T-helper 1 cell treated with Interleukin-12 subunit alpha and Interleukin-12 subunit beta and Interleukin-4 antibody, amounts not matched to agents 30 ng/mL and 1 ng/mL, for 36 hours (primary cell): ENCODE data around the gene FAM193A. TPM values are rescaled to one million over a fixed set of nuclear protein-coding genes. Genes with fewer than 3 reads are reported as not detected.
"Not testable (repeated sequence)": the region's sequence is repeated elsewhere in the genome, so short reads cannot be mapped to it uniquely, and the experiment has no call there.

ENCODE experiments used
- intact Hi-C: fragments of 100-400 bp; cut with micrococcal nuclease; formaldehyde crosslinking; loops from one replicate; pipeline ENCODE4 v1.15.1; 2024
- total RNA-seq: library from RNA; stranded (reverse); gene quantifications from 2 replicates; pipeline ENCODE4 v1.2.3, GENCODE V29; 2022

FAM193A gene
- total RNA-seq, 1 donor from 2014 or later: 37.7 TPM

DNA sequence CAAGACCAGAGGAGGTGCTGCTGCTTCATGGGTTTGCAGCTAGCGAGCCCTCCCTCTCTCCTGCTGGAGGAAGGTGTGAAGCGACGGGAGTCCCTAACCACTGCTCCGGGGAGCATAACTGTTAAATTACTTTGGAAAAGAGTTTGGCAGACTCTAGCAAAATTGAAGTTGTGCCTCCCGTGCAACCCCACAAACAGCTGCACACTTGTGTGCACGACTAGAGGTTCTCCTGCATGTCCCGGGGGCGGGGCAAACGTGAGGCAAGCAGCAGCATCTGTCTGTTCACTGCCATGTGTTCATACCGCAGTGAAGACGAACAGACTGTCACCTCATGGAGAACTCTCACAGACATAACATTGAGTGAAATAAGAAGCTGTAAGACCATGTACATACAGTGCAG is 185.1 kb downstream of the FAM193A start:
- intact Hi-C loops: no loop called here

DNA sequence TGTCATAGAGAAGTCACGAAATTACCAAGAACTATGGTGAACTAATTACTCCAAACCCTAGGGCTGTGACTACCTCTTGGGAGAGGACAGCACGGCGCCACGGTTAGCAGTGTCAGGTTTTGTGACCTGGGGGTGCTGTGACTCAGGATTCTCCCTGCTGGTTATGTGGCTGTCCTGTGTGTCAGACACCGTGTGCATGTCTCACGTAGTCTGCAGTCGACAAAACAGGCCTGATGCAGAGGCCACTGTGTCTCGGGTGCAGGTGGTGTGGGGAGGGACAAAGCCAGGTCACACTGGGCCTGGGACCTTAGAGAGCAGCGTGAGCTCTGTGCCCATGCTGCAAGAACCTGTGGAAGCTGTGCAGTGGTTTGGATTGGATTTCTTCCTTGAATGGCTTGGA is 185.6 kb downstream of the FAM193A start:
- intact Hi-C loops: no loop called here

DNA sequence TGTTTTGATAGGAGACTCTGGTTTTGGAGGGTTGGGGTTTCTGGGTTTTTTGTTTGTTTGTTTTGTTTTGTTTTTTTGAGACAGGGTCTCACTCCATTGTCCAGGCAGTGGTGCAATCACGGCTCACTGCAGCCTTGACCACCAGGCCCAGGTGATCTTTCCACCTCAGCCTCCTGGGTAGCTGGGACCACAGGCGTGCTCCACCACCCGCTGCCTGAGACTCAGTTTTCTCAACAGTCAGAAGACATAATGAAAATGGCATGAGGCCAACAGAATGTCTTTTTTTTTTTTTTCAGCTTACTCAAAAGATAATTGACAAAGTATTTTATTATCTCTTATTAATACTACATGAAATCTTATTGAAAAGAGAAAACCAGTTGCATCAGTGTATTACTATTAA is 187.3 kb downstream of the FAM193A start:
- intact Hi-C loops: no loop called here

DNA sequence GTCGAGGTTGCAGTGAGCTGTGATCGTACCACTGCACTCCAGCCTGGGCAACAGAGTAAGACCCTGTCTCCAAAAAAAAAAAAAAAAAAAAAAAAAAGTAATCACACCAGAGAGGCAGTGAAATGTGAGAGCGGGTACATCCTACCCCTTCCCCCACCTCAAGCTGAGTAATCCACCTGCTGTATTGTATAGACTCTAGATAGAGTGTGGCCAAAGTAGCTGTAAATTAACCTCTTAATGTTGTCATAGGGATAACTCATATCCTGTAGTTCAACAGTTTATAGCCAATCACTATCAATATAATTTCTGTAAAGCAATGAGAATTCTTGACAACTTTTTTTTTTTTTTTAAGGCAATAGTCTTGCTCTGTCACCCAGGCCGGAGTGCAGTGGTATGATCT is 188.9 kb downstream of the FAM193A start:
- intact Hi-C loops: no loop called here

DNA sequence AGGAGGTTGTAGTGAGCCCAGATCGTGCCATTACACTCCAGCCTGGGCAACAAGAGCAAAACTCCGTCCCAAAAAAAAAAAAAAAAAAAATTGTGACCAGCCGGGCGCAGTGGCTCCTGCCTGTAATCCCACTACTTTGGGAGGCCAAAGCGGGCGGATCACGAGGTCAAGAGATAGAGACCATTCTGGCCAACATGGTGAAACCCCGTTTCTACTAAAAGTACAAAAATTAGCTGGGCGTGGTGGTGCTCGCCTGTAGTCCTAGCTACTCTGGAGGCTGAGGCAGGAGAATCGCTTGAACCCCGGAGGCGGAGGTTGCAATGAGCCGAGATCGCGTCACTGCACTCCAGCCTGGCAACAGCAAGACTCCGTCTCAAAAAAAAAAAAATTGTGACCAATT is 190.4 kb downstream of the FAM193A start:
- intact Hi-C loops: not testable (repeated sequence)

DNA sequence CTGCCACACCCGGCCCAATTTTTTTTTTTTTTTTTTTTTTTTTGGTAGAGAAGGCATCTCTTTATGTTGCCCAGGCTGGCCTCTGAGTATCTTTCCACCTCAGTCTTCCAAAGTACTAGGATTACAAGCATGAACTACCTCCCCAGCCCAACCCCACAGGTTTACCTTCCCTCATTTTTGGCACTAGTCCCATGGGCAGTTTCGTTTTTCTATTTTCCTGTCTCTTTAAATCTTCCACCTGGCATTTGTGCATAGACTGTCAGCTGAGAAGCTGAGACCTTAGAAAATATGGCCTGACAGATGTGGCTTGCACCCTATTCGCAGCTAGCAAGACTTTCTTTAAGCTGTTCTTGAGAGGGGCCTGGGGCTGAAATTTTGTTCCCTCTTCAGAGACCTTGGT is 191.8 kb downstream of the FAM193A start:
- intact Hi-C loops: no loop called here

DNA sequence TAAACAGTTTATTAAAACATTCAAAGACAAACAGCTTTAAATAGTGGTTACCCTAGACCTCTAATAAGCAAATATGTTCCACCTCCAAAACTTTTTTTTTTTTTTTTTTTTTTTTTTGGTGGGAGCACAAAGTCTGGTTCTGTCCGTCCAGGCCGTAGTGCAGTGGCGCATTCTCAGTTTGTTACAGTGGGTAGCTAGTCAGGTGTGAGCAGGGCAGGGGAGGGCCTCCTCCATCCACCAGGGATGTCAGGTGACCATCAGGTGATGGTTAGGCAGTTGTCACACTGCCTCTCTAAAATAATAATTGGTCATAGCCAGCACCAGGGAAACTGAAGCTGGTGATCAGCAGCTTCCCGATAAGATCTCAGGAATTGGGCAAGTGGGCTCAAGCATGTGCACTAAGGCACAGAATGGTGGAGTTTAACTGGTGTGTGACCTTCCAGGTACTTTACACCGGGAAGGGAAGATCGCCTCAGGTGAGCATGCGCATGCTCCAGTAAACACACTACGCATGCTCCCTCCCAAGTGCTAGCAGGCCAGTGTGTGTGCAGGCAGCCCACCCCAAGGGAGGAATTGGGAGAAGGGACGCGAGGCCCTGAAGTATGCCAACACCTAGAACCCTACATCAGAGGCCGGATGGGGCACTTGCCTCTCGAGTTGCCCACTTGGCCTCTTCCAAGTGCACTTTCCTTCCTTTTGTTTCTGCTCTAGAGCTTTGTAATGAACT is 192.5 kb downstream of the FAM193A start:
- intact Hi-C loops: no loop called here

DNA sequence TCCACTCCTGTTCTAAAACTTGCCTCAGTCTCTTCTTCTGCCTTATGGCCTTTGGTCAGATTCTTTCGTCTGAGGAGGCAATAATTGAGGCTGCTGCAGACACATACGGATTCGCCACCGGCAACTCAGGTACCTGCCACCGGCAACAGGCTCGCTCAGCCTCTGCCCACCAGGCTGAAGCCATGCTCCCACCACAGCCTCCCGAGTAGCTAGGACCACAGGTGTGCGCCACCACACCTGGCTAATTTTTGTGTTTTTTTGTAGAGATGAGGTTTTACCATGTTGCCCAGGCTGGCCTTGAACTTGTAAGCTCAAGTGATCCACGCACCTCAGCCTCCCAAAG is 193.1 kb downstream of the FAM193A start:
- intact Hi-C loops: no loop called here

DNA sequence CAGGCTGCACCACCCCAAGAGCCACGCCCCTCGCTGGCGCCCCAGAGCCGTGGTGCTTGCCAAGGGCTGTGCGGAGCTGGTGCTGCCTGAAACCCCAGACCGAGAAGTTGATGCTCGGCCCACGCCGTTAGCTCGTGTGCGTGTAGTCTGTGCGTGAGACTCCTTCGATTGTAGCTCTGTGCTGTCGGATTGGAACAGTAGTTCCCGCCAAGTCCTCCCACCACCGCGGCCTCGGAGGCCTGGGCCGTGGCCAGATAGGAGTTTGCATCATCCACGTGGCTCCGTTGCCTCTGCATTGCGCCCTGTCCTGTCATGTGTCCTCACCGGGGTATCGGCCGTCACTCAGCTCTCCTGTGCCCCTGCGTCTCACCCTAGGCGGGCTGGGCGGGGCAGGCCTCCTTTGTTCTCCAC is 195.5 kb downstream of the FAM193A start:
- intact Hi-C loops: no loop called here

DNA sequence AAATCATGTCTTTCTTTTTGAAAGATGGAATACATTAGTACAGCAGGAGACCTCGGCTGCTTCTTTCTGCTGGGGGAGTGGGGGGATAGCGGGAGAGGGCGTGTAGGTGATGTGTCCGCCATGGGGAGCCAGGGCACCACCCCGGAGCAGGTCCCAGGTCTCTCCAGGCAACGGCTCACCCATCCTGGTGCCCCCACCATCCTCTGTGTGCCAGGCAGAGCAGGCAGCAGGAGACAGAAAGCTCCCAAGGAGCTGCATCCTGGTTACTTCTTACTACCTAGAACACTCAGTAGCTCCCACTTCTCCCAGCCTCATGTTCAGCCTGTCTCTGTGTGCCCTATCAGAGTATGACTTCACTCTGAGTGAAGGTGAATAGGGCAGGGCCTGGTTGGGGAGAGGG is 196.1 kb downstream of the FAM193A start:
- intact Hi-C loops: no loop called here

DNA sequence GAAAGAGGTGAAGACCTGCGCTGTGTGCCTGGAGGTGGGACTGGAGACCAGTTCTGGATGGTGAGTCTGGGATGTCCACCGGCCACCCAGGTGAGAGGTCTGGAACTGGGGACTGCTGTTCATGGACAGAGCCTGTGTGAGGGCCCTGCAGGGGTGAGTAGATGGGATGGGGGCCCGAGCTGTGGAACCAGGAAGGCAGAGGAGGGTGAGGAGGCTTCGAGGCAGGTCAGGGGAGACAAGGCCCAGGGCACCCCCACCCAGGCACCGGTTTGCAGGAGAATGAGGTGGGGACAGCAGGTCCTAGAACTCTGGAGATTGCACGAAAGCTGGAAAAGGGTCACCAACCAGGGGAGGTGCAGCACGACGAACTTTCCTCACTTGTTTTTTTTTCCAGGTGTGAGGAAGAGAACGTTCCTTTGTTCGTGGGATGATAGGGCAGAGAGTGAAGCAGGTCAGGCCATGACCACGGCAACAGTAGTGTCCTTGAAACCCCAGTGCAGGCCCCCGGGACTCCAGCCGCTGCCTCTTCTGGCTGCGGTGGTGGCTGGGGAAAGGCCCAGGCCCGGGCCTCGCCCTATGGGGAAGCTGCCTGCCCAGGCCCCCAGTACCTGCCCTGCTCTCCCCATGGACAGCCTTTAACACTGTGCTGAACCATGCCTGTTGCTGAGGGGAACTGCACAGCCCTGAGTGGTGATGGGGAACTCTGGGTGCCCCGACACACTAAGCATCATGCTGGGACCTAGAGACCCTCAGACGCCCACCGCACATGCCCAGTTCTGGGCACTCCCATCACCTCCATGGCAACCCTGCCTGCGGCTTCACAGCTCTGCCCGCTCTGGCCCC is 196.8 kb downstream of the FAM193A start:
- intact Hi-C loops: no loop called here

DNA sequence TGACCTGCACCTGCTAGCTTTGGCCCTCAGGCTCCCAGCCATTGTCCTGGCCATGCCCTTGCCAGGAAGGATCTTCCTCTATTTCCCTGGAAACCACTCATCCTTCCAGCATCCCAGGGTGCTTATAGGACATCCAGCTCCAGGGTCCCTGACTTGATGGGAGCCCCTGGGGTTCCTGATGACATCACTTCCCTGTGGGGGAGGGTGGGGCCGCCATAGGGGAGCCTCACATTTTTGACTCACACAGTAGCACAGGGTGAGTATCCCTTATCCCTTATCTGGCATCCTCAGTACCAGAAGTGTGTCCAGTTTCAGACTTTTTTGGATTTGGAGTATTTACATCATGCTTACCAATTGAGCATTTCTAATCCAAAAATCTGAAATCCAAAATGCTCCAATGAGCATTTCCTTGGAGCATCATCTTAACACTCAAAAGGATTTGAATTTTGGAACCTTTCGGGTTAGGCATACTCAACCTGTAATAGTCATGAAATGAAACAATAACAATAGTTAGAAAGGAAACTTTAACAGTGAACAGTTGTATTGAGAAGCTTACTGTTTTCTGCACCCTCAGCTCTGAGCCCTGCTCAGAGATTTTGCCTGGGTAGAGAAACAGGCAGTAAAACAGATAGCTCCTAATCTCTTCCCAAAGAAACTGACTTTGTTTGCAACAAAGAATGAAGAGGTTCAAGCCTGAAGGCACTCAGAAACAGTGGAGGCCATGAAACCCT is 197.6 kb downstream of the FAM193A start:
- intact Hi-C loops: no loop called here

DNA sequence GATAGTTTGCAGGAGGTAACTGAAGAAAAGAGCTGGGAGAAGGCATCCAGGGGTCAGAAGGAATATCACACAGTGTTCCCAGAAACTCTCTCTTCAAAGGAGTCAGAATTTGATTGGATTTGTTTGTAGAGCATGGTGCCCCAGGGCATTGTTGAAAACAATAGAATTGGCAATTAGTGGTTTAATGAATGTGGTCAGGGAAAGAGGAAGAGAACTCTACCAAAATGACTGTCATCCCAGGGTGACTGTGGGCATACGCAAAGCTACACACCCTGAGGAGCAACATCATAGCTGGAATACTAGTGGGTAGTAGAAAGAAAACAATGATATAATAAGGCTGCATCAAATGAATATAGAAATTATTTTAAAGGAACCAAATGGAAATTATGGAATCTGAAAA is 198.2 kb downstream of the FAM193A start:
- intact Hi-C loops: no loop called here

DNA sequence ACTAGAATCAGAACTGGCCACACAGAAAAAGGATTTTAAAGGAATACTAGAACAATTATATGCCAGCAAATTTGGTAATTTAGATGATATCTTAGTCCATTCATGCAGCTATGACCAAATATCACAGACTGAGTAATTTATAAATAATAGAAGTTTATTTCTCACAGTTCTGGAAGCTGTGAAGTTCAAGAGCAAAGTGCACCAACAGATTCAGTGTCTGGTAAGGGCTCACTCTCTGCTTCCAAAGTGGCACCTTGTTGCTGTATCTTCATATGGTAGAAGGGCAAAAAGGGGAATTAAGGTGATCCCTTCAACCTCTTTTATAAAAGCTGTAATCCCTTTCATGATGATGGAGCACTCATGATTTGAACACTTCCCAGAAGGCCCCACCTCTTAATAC is 199.4 kb downstream of the FAM193A start:
- intact Hi-C loops: no loop called here

DNA sequence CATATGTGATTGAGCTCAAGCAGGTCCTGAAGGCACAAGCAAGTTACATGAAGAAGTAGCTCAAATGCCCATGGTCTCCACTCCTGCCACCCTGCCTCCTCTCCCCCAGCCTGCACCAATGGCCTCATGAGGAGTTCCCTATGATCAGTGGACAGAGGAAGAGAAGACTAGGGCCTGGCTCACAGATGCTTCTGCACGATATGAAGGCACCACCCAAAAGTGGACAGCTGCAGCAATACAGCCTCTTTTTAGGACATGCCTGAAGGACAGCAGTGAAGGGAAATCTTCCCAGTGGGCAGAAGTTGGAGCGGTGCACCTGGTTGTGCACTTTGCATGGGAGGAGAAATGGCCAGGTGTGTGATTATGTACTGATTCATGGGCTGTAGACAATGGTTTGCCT is 201.8 kb downstream of the FAM193A start:
- intact Hi-C loops: not testable (repeated sequence)

DNA sequence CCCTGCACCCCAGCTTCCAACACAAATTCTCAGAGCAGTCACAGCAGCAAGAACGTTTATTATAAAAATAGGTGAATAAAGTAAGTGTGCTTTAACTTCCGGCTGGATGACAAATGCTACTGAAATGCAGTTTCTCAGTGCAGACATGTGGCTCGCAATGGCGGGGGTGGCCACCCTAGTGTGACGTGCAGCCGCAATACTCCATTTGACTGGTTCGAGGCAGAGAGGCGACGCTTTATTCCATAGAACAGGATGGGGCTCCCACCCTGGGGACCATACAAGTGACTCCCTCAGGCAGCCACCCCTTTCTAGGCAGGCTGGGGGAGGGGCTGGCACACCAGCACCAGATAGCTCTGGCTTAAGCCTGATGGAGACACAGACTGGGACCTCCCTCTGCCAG is 205.2 kb downstream of the FAM193A start:
- intact Hi-C loops: no loop called here

DNA sequence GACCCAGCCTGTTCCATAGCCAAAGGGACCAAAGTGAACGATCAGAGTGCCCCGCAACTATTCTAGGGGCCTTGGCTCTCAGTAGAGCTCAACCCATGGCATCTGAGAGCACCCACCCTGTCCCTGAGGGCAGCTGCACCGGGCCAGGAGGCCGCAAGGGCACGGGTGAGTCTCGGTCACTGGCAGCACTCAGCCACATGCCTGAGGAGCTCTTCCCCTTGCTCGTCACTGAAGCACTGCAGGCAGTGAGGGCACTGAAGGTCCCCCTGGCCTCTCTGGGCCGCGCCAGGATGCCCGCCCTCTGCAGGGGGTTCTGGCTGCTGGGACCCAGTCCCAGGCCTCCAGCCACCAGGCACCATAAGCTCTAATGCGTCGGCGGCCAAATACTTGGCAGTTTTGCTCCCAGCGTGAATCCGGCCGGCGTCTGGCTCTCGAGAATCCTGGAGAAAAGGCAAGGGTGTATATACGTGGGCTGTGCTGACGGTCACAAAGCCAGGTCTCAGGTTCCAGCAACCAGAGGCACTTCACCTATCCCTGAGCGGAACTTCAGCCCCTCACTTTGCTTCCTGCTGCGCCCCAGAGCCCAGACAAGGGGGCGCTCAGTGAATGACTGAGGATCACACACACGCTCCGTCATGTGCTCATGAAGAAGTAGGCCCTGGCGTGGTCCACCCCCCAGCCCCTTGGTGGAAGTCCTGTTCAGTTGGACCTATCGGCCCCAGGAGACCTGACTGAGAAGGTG is 205.8 kb downstream of the FAM193A start:
- intact Hi-C loops: no loop called here

DNA sequence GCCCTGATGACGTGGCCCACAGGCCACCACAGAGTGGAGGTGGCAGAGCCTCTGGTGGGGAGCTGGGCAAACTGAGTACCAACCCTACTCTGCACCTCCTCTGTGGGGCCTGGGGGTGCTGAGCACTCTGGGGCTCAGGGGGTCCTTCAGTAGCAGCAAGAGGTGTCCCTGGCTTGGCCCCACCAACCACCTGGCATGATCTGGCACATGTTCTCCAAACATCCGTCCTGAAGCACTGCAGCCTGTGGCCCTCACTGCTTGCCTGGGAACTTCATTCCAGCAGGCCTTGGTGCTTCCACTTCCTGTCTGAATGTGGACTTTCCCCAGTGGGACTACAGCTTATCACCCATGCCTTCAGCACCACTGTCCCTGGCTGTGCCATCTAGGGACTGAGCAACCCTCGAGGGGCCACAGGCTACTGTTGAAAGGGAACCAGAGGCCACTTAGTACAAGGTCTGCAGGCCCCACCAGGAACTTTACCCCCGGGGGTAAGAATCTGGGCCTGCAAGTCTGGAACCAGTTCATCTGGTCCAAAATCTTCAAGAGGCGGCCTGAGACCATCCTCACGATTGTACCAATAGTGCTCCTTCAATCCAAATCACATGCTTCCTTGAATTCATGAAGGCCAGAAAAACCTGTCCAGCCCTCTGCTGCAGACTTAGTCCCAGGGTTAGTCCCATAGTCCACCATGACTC is 206.5 kb downstream of the FAM193A start:
- intact Hi-C loops: no loop called here

DNA sequence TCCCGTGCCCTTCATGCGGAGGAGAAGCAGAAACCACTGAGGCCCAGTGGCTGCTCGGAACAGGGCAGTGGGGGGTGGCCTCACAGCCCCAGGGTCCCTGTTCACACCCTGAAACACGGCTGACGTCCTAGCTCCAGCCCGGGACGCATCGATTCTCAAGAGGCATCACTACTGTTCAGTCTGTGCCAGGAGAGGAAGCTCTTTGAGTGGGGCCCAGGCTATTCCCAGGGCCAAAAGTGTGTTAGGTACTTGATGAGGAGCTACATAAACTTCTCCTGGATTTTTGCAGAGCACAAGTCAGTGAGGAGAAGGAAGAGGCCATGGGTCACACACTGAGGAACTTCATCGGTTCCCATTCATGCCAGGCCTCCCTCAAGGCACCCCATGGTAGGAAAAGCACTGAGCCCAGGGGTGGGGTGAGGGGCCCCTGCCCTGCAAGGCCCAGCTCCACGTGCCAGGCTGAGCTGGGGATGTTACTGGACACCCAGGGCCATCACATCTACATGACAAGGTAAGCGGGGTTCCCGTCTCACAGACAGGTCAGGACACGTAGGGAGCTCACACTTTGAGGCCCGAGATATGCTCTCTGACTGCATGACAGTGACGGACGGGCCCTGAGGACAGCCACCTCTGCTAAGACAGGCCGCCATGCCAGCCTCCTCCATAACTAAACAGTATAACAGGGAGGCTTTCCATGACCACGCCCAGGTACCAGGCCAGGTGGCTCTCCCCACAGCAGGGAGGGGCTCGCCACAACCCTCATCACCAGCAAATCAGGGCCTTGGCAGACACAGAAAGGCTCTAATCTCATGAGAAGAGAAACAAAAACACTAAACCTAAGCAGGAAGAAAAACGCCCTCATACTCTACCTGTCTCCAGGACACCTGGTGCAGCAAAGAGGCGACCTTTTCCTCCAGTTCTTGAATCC is 207.3 kb downstream of the FAM193A start:
- intact Hi-C loops: no loop called here
